K562 (cell line): ENCODE results near the gene C1QL3. TPM values are rescaled to one million over a fixed set of nuclear protein-coding genes. Genes with fewer than 3 reads are reported as not detected.
A peak's percentile ranks its signal among the peaks of the same experiment; 100 is the strongest.

ENCODE experiments used
- ATAC-seq: fragments of 200-7000 bp; cut with Tn5 transposase; 3 replicates; pipeline ENCODE4 v1.9.1; 2020; ENCODE audit warnings: moderate library complexity
- BruUV-seq: library from RNA; stranded (reverse); fragments of 400-500 nt; replicated peaks from 2 replicates; lab custom pipeline; 2021; lab: Mats Ljungman, UMichigan
- CTCF ChIA-PET: fragments of 300-600 bp; formaldehyde crosslinking; extraction: SDS; loops from one replicate; lab custom pipeline; 2021; ENCODE audit warnings: low intra/inter-chr PET ratio; lab: Yijun Ruan, JAX
- POLR2A ChIA-PET: fragments of 300-600, 350-650 bp; sonication (Branson Sonifier 250); formaldehyde crosslinking; extraction: SDS; loops from one replicate; lab custom pipeline; 2021; ENCODE audit warnings: antibody characterized with exemption, inconsistent platforms; lab: Yijun Ruan, JAX
- DNase-seq, 4 experiments: peaks; one replicate each; pipeline versions ENCODE4 v3.0.0 to v3.0.0-alpha.2; 2011 to 2018; ENCODE audit warnings: low spot score in 3 of 4, mixed read lengths in 3 of 4; ENCODE audit errors: extremely low read depth in 1 of 4
- FAIRE-seq: peaks from 2 replicates; lab custom pipeline; 2011; peaks lifted over from hg19 to GRCh38; lab: Jason Lieb, UNC
- H2AFZ ChIP-seq: 2 replicates; pipeline ENCODE4 v1.6.0; 2011; ENCODE audit warnings: low read depth, low read length, control low read depth, inconsistent platforms
- H3K27ac ChIP-seq: fragments of 200-600 bp; 3 replicates; pipeline ENCODE4 v1.8.0; 2011; ENCODE audit warnings: low read depth, mild to moderate bottlenecking, control low read depth, inconsistent platforms, low read length, moderate library complexity, mixed read lengths; ENCODE audit errors: extremely low read depth
- H3K27me3 ChIP-seq, 2 experiments: fragments of 300-600 bp in 1 of 2; 2 replicates in 1 of 2; 3 replicates in 1 of 2; pipeline versions ENCODE4 v1.6.0 to v1.8.0; 2011; ENCODE audit warnings: inconsistent platforms in 2 of 2, low read length in 2 of 2, mild to moderate bottlenecking in 1 of 2, mixed read lengths in 1 of 2, moderate library complexity in 1 of 2; ENCODE audit not compliant: control insufficient read depth in 2 of 2, insufficient read depth in 2 of 2
- H3K36me3 ChIP-seq: fragments of 300-600 bp; 3 replicates; pipeline ENCODE4 v1.8.0; 2011; ENCODE audit warnings: mild to moderate bottlenecking, low read length, inconsistent platforms; ENCODE audit not compliant: control insufficient read depth, insufficient read depth
- H3K4me1 ChIP-seq, 2 experiments: fragments of 200-600 bp in 1 of 2; replicated peaks in 1 of 2; 2 replicates in 1 of 2; 3 replicates in 1 of 2; pipeline versions ENCODE4 v1.5.1 to v1.8.0; 2011; ENCODE audit warnings: inconsistent platforms in 2 of 2, low read length in 2 of 2, mild to moderate bottlenecking in 1 of 2, mixed read lengths in 1 of 2, moderate library complexity in 1 of 2; ENCODE audit not compliant: control insufficient read depth in 2 of 2, insufficient read depth in 2 of 2
- H3K4me2 ChIP-seq: 2 replicates; pipeline ENCODE4 v1.6.1; 2011; ENCODE audit warnings: low read length, control low read depth, inconsistent platforms, mixed read lengths; ENCODE audit not compliant: insufficient read depth
- H3K4me3 ChIP-seq: fragments of 200-600 bp; sonication (generic), shearing (Covaris generic); 2 replicates; pipeline ENCODE4 v1.5.1; 2016; ENCODE audit warnings: control low read depth, inconsistent platforms
- H3K79me2 ChIP-seq: fragments of 200-600 bp; 3 replicates; pipeline ENCODE4 v1.8.0; 2011; ENCODE audit warnings: low read length, inconsistent platforms; ENCODE audit not compliant: control insufficient read depth, insufficient read depth
- H3K9ac ChIP-seq, 2 experiments: 2 replicates each; pipeline versions ENCODE4 v1.6.0 to v1.6.1; 2011; ENCODE audit warnings: low read depth in 2 of 2, low read length in 2 of 2, control low read depth in 1 of 2, inconsistent platforms in 1 of 2, mild to moderate bottlenecking in 1 of 2, mixed read lengths in 1 of 2; ENCODE audit not compliant: insufficient read depth in 1 of 2
- H3K9me1 ChIP-seq: one replicate; pipeline ENCODE4 v1.6.0; 2011; ENCODE audit warnings: inconsistent platforms, mild to moderate bottlenecking, low read length, moderate library complexity; ENCODE audit not compliant: control insufficient read depth, insufficient read depth
- H3K9me3 ChIP-seq: replicated peaks from 2 replicates; pipeline ENCODE4 v1.5.1; 2011; ENCODE audit warnings: low read depth, low read length, inconsistent platforms; ENCODE audit not compliant: control insufficient read depth, insufficient read depth
- H4K20me1 ChIP-seq: replicated peaks from 2 replicates; pipeline ENCODE4 v1.6.1; 2011; ENCODE audit warnings: low read length, inconsistent platforms, mixed read lengths; ENCODE audit not compliant: control insufficient read depth, insufficient read depth
- ARID1B ChIP-seq: fragments of 450-650 bp; IDR thresholded peaks from 2 replicates; pipeline ENCODE4 v1.6.1; 2016; ENCODE audit warnings: antibody characterized with exemption, mild to moderate bottlenecking, inconsistent platforms
- EGR1 ChIP-seq: fragments of 450-650 bp; conservative IDR thresholded peaks from 2 replicates; pipeline ENCODE4 v1.6.1; 2017; ENCODE audit warnings: mild to moderate bottlenecking
- ELF4 ChIP-seq: fragments of 450-650 bp; formaldehyde crosslinking; IDR thresholded peaks from 2 replicates; pipeline ENCODE4 v1.4.0; 2022; ENCODE audit warnings: missing genetic modification characterization
- OTX1 ChIP-seq: fragments of 450-650 bp; formaldehyde crosslinking; IDR thresholded peaks from 2 replicates; pipeline ENCODE4 v1.4.0; 2022; ENCODE audit warnings: mild to moderate bottlenecking
- PKNOX1 ChIP-seq: fragments of 450-650 bp; IDR thresholded peaks from 2 replicates; pipeline ENCODE4 v1.6.1; 2016
- RFX1 ChIP-seq: fragments of 450-650 bp; IDR thresholded peaks from 2 replicates; pipeline ENCODE4 v1.6.1; 2016; ENCODE audit warnings: mild to moderate bottlenecking, moderate library complexity
- SPI1 ChIP-seq: IDR thresholded peaks from 2 replicates; pipeline ENCODE4 v1.6.1; 2011; ENCODE audit warnings: low read depth, low read length, control low read depth, borderline replicate concordance
- ZNF263 ChIP-seq: sonication (generic); formaldehyde crosslinking; IDR thresholded peaks from 2 replicates; pipeline ENCODE4 v1.8.0; 2022; ENCODE audit warnings: mild to moderate bottlenecking, missing genetic modification reagents, borderline replicate concordance
- ZNF347 ChIP-seq: fragments of 450-650 bp; formaldehyde crosslinking; IDR thresholded peaks from 2 replicates; pipeline ENCODE4 v1.4.0; 2020; ENCODE audit warnings: low read depth, mild to moderate bottlenecking, moderate library complexity
- WGBS: fragments of 100-300 bp; shearing (Covaris generic); methylation state at CpG from one replicate; pipeline ENCODE4 v1.1.6; 2016; ENCODE audit warnings: low coverage, mixed read lengths; ENCODE audit not compliant: insufficient coverage; ENCODE audit errors: missing lambda C conversion rate; 5-methylcytosine and 5-hydroxymethylcytosine counted together
- in situ Hi-C: fragments of 300-500 bp; cut with MboI; formaldehyde crosslinking; loops from 4 replicates; pipeline ENCODE4 v1.15.0; 2018; ENCODE audit warnings: inconsistent platforms, mixed read lengths
- intact Hi-C: fragments of 100-400 bp; cut with micrococcal nuclease; formaldehyde crosslinking; loops from 2 replicates; pipeline ENCODE4 v1.14.2; 2022
- polyA plus RNA-seq, 8 experiments: library from polyadenylated mRNA; depleted of rRNA in 4 of 8; stranded (reverse) in 5 of 8; unstranded in 3 of 8; fragments of >200 nt; fragmentation: Nextera tagmentation in 2 of 8; fragmentation: Illumina TruSeq in 1 of 8; extraction: Ambion mirVana in 2 of 8; extraction: Trizol in 1 of 8; gene quantifications; 2 replicates each; pipeline versions ENCODE4 v1.2.1 to v1.2.3, GENCODE V29; 2011 to 2014; ENCODE audit warnings: inconsistent platforms in 1 of 8, missing spikeins in 1 of 8
- total RNA-seq, 7 experiments: library from RNA; depleted of rRNA in 6 of 7; stranded (reverse); fragments of >200 nt in 6 of 7; fragmentation: Illumina TruSeq in 2 of 7; extraction: Trizol in 2 of 7; gene quantifications; 2 replicates each; pipeline versions ENCODE4 v1.2.1 to v1.2.3, GENCODE V29; 2011 to 2021; ENCODE audit warnings: low replicate concordance in 1 of 7
- TF ChIP-seq, protein P1 (sequence below): fragments of 450-650 bp; formaldehyde crosslinking; IDR thresholded peaks from 2 replicates; pipeline ENCODE4 v1.4.0; 2022; ENCODE audit warnings: missing genetic modification characterization
- TF ChIP-seq, protein P2 (sequence below): IDR thresholded peaks from 2 replicates; pipeline ENCODE4 v1.6.1; 2016; ENCODE audit warnings: missing genetic modification characterization, missing compliant biosample characterization
- TF ChIP-seq, protein P3 (sequence below): fragments of 200-800 bp; sonication (Bioruptor generic); IDR thresholded peaks from 2 replicates; pipeline ENCODE4 v1.6.1; 2017; ENCODE audit warnings: missing genetic modification characterization, missing compliant biosample characterization
- TF ChIP-seq, protein P4 (sequence below): fragments of 450-650 bp; formaldehyde crosslinking; IDR thresholded peaks from 2 replicates; pipeline ENCODE4 v1.4.0; 2022; ENCODE audit warnings: missing genetic modification characterization

C1QL3 gene
- total and polyA plus RNA-seq, 9 of the 15 experiments (the other 6 are each of a cell fraction or from before 2014, with no cell fraction given), result 0.28 to 0.37 TPM; not detected in 7

- peak in 1 of 4 experiments; percentile 10 for DNase-seq
- in situ Hi-C loops, result no loop called here
- Histone ChIP-seq H3K4me3 (no peak overlapping the region), H4K20me1 (no peaks in the 10 kb centered on the region), H3K27ac (no peak overlapping the region), H3K9me3 (no peaks in the 10 kb centered on the region), H3K4me1 (no peaks in the 10 kb centered on the region), H2AFZ (no peak overlapping the region), H3K27me3 (peaks cover 0 to 3% of the 10 kb centered on the region in 2 experiments; a peak in 2 of 5 replicates), H3K9me1 (no peaks in the 10 kb centered on the region), H3K79me2 (no peaks in the 10 kb centered on the region), H3K4me2 (no peak overlapping the region), H3K36me3 (no peaks in the 10 kb centered on the region), H3K9ac (no peak overlapping the region)
- ChIA-PET CTCF (no interaction called here), POLR2A (interaction anchor here (0.7 kb wide), 1 partner anchor 68 kb away, joined by 3 read pairs; no protein-coding TSS in a partner anchor)
- FAIRE-seq, result no peak
- 0% methylated on average over 3 of the region's 7 CpGs for WGBS
- intact Hi-C loops, result no loop called here
- TF ChIP-seq SPI1 (peak; percentile 29; the same call in 1 of the 2 replicates), OTX1 (CRISPR knock-in tag) (peak; percentile 29; the same call in 1 of the 2 replicates), ELF4 (CRISPR knock-in tag) (0 out of 2 replicates have a peak, but pooled peaks have one; percentile 37), EGR1 (peak; percentile 65), PKNOX1 (peak; percentile 16; the same call in 1 of the 2 replicates), ARID1B (peak; percentile 20; the same call in 1 of the 2 replicates), ZNF347 (no peak), ZNF263 (CRISPR knock-in tag) (no peak), RFX1 (no peak)
- TF ChIP-seq, protein P1, sequence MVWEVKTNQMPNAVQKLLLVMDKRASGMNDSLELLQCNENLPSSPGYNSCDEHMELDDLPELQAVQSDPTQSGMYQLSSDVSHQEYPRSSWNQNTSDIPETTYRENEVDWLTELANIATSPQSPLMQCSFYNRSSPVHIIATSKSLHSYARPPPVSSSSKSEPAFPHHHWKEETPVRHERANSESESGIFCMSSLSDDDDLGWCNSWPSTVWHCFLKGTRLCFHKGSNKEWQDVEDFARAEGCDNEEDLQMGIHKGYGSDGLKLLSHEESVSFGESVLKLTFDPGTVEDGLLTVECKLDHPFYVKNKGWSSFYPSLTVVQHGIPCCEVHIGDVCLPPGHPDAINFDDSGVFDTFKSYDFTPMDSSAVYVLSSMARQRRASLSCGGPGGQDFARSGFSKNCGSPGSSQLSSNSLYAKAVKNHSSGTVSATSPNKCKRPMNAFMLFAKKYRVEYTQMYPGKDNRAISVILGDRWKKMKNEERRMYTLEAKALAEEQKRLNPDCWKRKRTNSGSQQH, result peak; percentile 75; the same call in 1 of the 2 replicates
- TF ChIP-seq, protein P2, sequence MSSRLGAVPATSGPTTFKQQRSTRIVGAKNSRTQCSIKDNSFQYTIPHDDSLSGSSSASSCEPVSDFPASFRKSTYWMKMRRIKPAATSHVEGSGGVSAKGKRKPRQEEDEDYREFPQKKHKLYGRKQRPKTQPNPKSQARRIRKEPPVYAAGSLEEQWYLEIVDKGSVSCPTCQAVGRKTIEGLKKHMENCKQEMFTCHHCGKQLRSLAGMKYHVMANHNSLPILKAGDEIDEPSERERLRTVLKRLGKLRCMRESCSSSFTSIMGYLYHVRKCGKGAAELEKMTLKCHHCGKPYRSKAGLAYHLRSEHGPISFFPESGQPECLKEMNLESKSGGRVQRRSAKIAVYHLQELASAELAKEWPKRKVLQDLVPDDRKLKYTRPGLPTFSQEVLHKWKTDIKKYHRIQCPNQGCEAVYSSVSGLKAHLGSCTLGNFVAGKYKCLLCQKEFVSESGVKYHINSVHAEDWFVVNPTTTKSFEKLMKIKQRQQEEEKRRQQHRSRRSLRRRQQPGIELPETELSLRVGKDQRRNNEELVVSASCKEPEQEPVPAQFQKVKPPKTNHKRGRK (tag), result peak; percentile 57
- TF ChIP-seq, protein P3, sequence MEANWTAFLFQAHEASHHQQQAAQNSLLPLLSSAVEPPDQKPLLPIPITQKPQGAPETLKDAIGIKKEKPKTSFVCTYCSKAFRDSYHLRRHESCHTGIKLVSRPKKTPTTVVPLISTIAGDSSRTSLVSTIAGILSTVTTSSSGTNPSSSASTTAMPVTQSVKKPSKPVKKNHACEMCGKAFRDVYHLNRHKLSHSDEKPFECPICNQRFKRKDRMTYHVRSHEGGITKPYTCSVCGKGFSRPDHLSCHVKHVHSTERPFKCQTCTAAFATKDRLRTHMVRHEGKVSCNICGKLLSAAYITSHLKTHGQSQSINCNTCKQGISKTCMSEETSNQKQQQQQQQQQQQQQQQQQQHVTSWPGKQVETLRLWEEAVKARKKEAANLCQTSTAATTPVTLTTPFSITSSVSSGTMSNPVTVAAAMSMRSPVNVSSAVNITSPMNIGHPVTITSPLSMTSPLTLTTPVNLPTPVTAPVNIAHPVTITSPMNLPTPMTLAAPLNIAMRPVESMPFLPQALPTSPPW (CRISPR knock-in tag), result peak; percentile 33; the same call in 1 of the 2 replicates
- TF ChIP-seq, protein P4, sequence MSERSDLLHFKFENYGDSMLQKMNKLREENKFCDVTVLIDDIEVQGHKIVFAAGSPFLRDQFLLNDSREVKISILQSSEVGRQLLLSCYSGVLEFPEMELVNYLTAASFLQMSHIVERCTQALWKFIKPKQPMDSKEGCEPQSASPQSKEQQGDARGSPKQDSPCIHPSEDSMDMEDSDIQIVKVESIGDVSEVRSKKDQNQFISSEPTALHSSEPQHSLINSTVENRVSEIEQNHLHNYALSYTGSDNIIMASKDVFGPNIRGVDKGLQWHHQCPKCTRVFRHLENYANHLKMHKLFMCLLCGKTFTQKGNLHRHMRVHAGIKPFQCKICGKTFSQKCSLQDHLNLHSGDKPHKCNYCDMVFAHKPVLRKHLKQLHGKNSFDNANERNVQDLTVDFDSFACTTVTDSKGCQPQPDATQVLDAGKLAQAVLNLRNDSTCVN (CRISPR knock-in tag), result 0 out of 2 replicates have a peak, but pooled peaks have one; percentile 76
- BruUV-seq, result no TSS peak
- no peak; the same call in 2 of the 3 replicates for ATAC-seq
Observed at GRCh38 chr10:16566202-16566805, 44.6 kb upstream of the C1QL3 start.
